Gastrocnemius medialis (tissue), 4 donors: ENCODE results near the gene MGAM2. TPM values are rescaled to one million over a fixed set of nuclear protein-coding genes. Genes with fewer than 3 reads are reported as not detected.

Experiments used
- ATAC-seq, 2 donors: fragments of 150-250 bp; one replicate each; pipeline ENCODE4 v1.9.1; 2016
- DNase-seq, 2 donors: peaks; one replicate each; pipeline ENCODE4 v3.0.0-alpha.2; 2019
- H3K27ac ChIP-seq, 4 donors: fragments of 200-600 bp; sonication (generic); 1 replicate in 1 of 4; 2 replicates in 3 of 4; pipeline ENCODE4 v1.5.1; 2016 to 2018; ENCODE audit warnings: mild to moderate bottlenecking in 2 of 4, moderate library complexity in 1 of 4
- H3K27me3 ChIP-seq, 3 donors: fragments of 200-600 bp; sonication (generic) in 2 of 3; 1 replicate in 1 of 3; 2 replicates in 2 of 3; pipeline versions ENCODE4 v1.5.1 to v1.6.0; 2016 to 2019; ENCODE audit warnings: mild to moderate bottlenecking in 1 of 3, moderate library complexity in 1 of 3
- H3K36me3 ChIP-seq, 2 donors: fragments of 200-600 bp; sonication (generic) in 1 of 2; one replicate each; pipeline ENCODE4 v1.5.1; 2017 to 2018
- H3K4me1 ChIP-seq, 2 donors: fragments of 200-600 bp; sonication (generic) in 1 of 2; one replicate each; pipeline ENCODE4 v1.5.1; 2016 to 2017; ENCODE audit warnings: mild to moderate bottlenecking in 2 of 2
- H3K4me3 ChIP-seq, 4 donors: fragments of 200-600 bp; sonication (generic) in 3 of 4; 1 replicate in 1 of 4; 2 replicates in 3 of 4; pipeline ENCODE4 v1.5.1; 2016 to 2019; ENCODE audit warnings: mild to moderate bottlenecking in 2 of 4
- H3K9me3 ChIP-seq, 3 donors: fragments of 200-600 bp; sonication (generic) in 2 of 3; 1 replicate in 1 of 3; 2 replicates in 2 of 3; pipeline ENCODE4 v1.5.1; 2016 to 2019
- POLR2A ChIP-seq, 2 donors: fragments of 450-650 bp; IDR thresholded peaks; one replicate each; pipeline ENCODE4 v1.6.1; 2017; ENCODE audit warnings: antibody characterized with exemption in 2 of 2, mild to moderate bottlenecking in 2 of 2, moderate library complexity in 2 of 2
- in situ Hi-C, 4 donors: fragments of 200-750 bp; cut with MboI; loops; one replicate each; pipeline versions ENCODE4 v1.15.0 to v1.8.0; 2017; ENCODE audit warnings: low sequenced_read_pairs in 4 of 4
- intact Hi-C: fragments of 100-400 bp; cut with DNase I; formaldehyde crosslinking; loops from one replicate; pipeline ENCODE4 v1.15.1; 2023; ENCODE audit warnings: low total_unique reads
- total RNA-seq, 4 donors: library from RNA; depleted of rRNA; stranded (reverse); fragments of >200 nt; gene quantifications; one replicate each; pipeline versions ENCODE4 v1.1.0 to v1.2.3, GENCODE V29; 2016
- TF ChIP-seq, protein P1 (sequence below), 5 experiments: fragments of 450-650 bp in 3 of 5; fragments of 200-600 bp in 2 of 5; sonication (generic) in 2 of 5; IDR thresholded peaks in 4 of 5; conservative IDR thresholded peaks in 1 of 5; 1 replicate in 4 of 5; 2 replicates in 1 of 5; pipeline ENCODE4 v1.5.1; 2016 to 2019; ENCODE audit warnings: antibody characterized with exemption in 5 of 5, mild to moderate bottlenecking in 3 of 5, moderate library complexity in 3 of 5

Gene MGAM2
- total RNA-seq, 4 donors from 2014 or later, result 0.13 to 0.27 TPM; not detected in 2

DNA sequence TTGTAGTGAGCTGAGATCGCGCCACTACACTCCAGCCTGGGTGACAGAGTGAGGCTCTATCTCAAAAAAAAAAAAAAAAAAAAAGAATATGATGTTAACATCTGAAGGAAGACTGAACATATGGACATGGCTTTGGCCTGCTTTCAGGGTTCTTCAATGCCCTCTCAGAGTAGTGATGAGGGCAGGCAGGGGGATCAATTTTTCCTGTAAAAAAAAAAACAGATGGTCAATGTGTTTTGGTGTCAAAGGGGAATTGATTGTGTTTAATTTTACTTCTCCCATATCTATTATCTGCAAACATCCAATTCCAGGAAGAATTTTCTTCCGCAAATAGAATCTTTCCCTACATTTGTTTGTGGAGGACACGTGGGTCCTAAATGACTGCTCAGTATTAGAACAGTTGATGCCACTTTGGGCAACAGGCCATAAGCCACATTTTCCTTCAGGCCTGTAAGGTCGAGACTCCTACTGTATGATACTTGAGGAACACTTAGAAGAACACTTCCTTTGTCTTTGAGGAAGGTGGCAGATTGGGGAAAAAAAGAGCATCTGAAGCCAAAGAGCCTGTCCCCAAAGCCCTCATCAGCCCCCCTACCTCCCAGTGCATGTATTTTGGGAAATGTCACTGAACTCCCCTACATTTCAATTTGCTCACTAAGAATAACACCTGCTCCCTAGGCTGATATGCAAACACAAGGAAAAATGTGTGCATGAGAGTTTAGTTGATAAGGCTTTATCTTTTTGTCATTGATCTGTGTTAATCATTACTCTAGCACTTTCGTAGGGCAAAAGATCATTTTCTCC lies 28.3 kb downstream of the MGAM2 start:
- Histone ChIP-seq H3K4me3 (no peak overlapping the region), H3K9me3 (no peaks in the 10 kb centered on the region), H3K27ac (no peak overlapping the region), H3K36me3 (no peaks in the 10 kb centered on the region), H3K4me1 (no peaks in the 10 kb centered on the region), H3K27me3 (no peaks in the 10 kb centered on the region)
- TF ChIP-seq POLR2A (IDR thresholded peaks at IDR 0.05), result no peak
- TF ChIP-seq, protein P1, sequence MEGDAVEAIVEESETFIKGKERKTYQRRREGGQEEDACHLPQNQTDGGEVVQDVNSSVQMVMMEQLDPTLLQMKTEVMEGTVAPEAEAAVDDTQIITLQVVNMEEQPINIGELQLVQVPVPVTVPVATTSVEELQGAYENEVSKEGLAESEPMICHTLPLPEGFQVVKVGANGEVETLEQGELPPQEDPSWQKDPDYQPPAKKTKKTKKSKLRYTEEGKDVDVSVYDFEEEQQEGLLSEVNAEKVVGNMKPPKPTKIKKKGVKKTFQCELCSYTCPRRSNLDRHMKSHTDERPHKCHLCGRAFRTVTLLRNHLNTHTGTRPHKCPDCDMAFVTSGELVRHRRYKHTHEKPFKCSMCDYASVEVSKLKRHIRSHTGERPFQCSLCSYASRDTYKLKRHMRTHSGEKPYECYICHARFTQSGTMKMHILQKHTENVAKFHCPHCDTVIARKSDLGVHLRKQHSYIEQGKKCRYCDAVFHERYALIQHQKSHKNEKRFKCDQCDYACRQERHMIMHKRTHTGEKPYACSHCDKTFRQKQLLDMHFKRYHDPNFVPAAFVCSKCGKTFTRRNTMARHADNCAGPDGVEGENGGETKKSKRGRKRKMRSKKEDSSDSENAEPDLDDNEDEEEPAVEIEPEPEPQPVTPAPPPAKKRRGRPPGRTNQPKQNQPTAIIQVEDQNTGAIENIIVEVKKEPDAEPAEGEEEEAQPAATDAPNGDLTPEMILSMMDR (IDR thresholded peaks at IDR 0.05 in 4 of 5, conservative IDR thresholded peaks at IDR 0.05 in 1 of 5), result no peak
- in situ Hi-C loops (no loop called here), intact Hi-C loops (no loop called here)
- ATAC-seq (no peak), DNase-seq (no peak)

DNA sequence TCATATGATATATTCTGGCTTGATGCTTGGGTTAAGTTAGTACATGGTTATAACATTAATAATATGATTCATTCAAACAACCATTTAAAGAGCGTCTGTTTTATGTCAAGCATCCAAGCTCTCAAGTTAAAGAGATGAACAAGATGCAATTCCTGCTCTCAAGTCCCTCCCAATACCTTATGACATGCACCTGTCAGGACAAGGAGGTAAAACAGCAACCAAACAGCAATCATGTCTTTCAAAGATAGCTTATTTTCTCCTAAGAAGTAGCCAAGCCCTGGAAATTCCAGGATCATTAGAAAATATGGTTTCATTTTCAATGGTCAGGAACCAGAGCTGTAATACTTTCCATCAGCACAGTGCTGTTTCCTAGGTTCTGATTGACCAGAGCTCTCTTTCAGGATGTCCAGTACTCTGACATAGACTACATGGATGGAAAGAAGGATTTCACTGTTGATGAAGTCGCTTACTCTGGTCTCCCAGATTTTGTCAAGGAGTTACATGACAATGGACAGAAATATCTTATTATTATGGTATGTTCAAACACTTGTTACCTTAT lies 29.0 kb downstream of the MGAM2 start:
- no peaks in the 10 kb centered on the region for H3K9me3 ChIP-seq
- H3K27ac ChIP-seq, result no peak overlapping the region

DNA sequence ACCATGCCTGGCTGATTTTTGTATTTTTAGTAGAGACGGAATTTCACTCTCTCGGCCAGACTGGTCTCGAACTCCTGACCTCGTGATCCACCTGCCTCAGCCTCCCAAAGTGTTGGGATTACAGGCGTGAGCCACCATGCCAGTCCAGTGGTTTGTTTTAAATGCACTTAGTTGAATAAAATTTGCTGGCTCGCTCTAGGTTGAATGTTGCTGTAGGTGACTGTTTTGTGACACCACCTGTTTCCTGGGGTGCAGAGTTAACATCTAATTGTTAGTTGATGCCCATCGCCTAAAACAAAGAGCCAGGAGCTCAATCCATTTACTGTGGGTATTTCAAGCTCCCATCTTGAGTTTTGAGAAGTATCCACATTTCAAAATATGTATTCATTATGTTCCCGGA lies 31.2 kb downstream of the MGAM2 start:
- intact Hi-C loops (no loop called here), in situ Hi-C loops (no loop called here)
- no peak for ATAC-seq
- Histone ChIP-seq H3K9me3 (no peaks in the 10 kb centered on the region), H3K36me3 (no peaks in the 10 kb centered on the region), H3K27me3 (no peaks in the 10 kb centered on the region), H3K4me1 (no peaks in the 10 kb centered on the region), H3K4me3 (no peak overlapping the region), H3K27ac (no peak overlapping the region)
- DNase-seq, result no peak
- TF ChIP-seq POLR2A (IDR thresholded peaks at IDR 0.05), result no peak
- TF ChIP-seq, protein P1 (IDR thresholded peaks at IDR 0.05 in 4 of 5, conservative IDR thresholded peaks at IDR 0.05 in 1 of 5), result no peak

More for the DNA sequence above, 29.0 kb downstream of the MGAM2 start:
- Histone ChIP-seq H3K27me3 (no peaks in the 10 kb centered on the region), H3K4me1 (no peaks in the 10 kb centered on the region), H3K4me3 (no peak overlapping the region), H3K36me3 (no peaks in the 10 kb centered on the region)
- TF ChIP-seq POLR2A (IDR thresholded peaks at IDR 0.05), result no peak
- TF ChIP-seq, protein P1 (IDR thresholded peaks at IDR 0.05 in 4 of 5, conservative IDR thresholded peaks at IDR 0.05 in 1 of 5), result no peak
- intact Hi-C loops, result no loop called here
- DNase-seq (no peak), ATAC-seq (no peak)
- in situ Hi-C loops, result no loop called here

DNA sequence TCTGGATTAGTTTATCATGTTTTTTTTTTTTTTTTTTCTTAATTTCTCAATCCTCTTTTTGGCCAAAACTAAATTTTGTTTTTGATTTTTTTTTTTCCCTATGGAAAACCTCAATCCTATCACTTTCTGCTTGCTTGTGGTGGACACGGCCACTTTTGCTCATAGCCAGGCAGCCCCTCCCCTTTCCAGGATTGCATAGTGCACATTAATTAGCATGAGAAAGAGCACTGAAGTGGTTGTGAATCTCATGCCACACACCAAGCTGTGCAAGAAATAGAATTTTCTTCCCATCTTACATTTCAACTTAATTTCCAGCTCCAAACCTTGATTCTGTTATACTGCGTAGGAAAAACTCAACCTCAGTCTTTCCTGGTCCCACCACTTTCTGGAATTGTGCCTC lies 34.6 kb downstream of the MGAM2 start:
- Histone ChIP-seq H3K36me3 (no peaks in the 10 kb centered on the region), H3K9me3 (no peaks in the 10 kb centered on the region), H3K27ac (no peak overlapping the region), H3K4me1 (no peaks in the 10 kb centered on the region), H3K4me3 (no peak overlapping the region), H3K27me3 (no peaks in the 10 kb centered on the region)
- in situ Hi-C loops (no loop called here), intact Hi-C loops (no loop called here)
- TF ChIP-seq, protein P1 (IDR thresholded peaks at IDR 0.05 in 4 of 5, conservative IDR thresholded peaks at IDR 0.05 in 1 of 5), result no peak
- no peak for TF ChIP-seq POLR2A (IDR thresholded peaks at IDR 0.05)
- DNase-seq (no peak), ATAC-seq (no peak)
